Stomach (tissue), 4 donors: Measurements from ENCODE around the gene GLRX.

Experiments
- CTCF ChIP-seq, 7 experiments: fragments of 450-650 bp in 4 of 7; fragments of 200-600 bp in 3 of 7; sonication (generic) in 3 of 7; IDR thresholded peaks; one replicate each; pipeline ENCODE4 v1.5.1; 2016 to 2019; ENCODE audit warnings: antibody characterized with exemption in 7 of 7, control low read depth in 2 of 7, mild to moderate bottlenecking in 1 of 7
- POLR2A ChIP-seq, 4 donors: fragments of 450-650 bp; IDR thresholded peaks; one replicate each; pipeline ENCODE4 v1.6.1; 2016; ENCODE audit warnings: antibody characterized with exemption in 4 of 4, control low read depth in 2 of 4, mild to moderate bottlenecking in 1 of 4, moderate library complexity in 1 of 4
- POLR2AphosphoS5 ChIP-seq, 3 donors: sonication (generic); formaldehyde crosslinking; IDR thresholded peaks; one replicate each; pipeline ENCODE4 v1.6.1; 2016; ENCODE audit warnings: antibody characterized with exemption in 3 of 3

- TF ChIP-seq CTCF (IDR thresholded peaks at IDR 0.05): no peak
- no peak for TF ChIP-seq POLR2A (IDR thresholded peaks at IDR 0.05)
- TF ChIP-seq POLR2AphosphoS5 (IDR thresholded peaks at IDR 0.05): no peak
These were observed 15.0 kb upstream of the GLRX start for GRCh38 chr5:95837492-95837891.
